GM18526 (cell line): Measurements from ENCODE around the gene PIGA.

Experiments used
- POLR2A ChIP-seq: IDR thresholded peaks from 3 replicates; pipeline ENCODE4 v1.6.1; 2011; ENCODE audit not compliant: insufficient read length; ENCODE audit errors: extremely low read depth

PIGA gene

GRCh38 chrX:15336023-15336413 is 695 bp upstream of the PIGA start:
- TF ChIP-seq POLR2A, result no peak

GRCh38 chrX:15334561-15334960 is 762 bp downstream of the PIGA start:
- no peak for TF ChIP-seq POLR2A

- TF ChIP-seq POLR2A, result no peak
Measured at GRCh38 chrX:15328821-15329220, 6.5 kb downstream of the PIGA start.

GRCh38 chrX:15328131-15328530 is 7.2 kb downstream of the PIGA start:
- TF ChIP-seq POLR2A, result no peak

- TF ChIP-seq POLR2A, result no peak
Measured at GRCh38 chrX:15322472-15322871, 12.9 kb downstream of the PIGA start.

GRCh38 chrX:15322072-15322471 is 13.3 kb downstream of the PIGA start:
- TF ChIP-seq POLR2A, result no peak

- TF ChIP-seq POLR2A, result no peak
Measured at GRCh38 chrX:15321447-15321846, 13.9 kb downstream of the PIGA start.

- no peak for TF ChIP-seq POLR2A
Measured at GRCh38 chrX:15320297-15320696, 15.0 kb downstream of the PIGA start.

GRCh38 chrX:15319075-15319474 is 16.2 kb downstream of the PIGA start:
- no peak for TF ChIP-seq POLR2A

GRCh38 chrX:15315509-15315908 is 19.8 kb downstream of the PIGA start, which contains the start of gene ASB11:
Gene ASB11 (minus strand): TSS chrX:15315640. CDS start chrX:15315605, 35 bp downstream.
- TF ChIP-seq POLR2A, result no peak

- TF ChIP-seq POLR2A, result no peak
Measured at GRCh38 chrX:15314472-15314871, 20.9 kb downstream of the PIGA start.

GRCh38 chrX:15311119-15311518 is 24.2 kb downstream of the PIGA start:
- no peak for TF ChIP-seq POLR2A

GRCh38 chrX:15310117-15310516 is 25.2 kb downstream of the PIGA start:
- no peak for TF ChIP-seq POLR2A

GRCh38 chrX:15301924-15302323 is 33.4 kb downstream of the PIGA start:
- no peak for TF ChIP-seq POLR2A

- TF ChIP-seq POLR2A, result no peak
Measured at GRCh38 chrX:15299941-15300851, 35.1 kb downstream of the PIGA start.

GRCh38 chrX:15298780-15299179 is 36.5 kb downstream of the PIGA start:
- no peak for TF ChIP-seq POLR2A

GRCh38 chrX:15298201-15298600 is 37.1 kb downstream of the PIGA start:
- TF ChIP-seq POLR2A, result no peak
